GM23338 (cell line): Measurements from ENCODE around the gene PNMA6A. TPM values are rescaled to one million over a fixed set of nuclear protein-coding genes. Genes with fewer than 3 reads are reported as not detected.

Experiments used
- EZH2 ChIP-seq: fragments of 200-600 bp; sonication (generic); IDR thresholded peaks from one replicate; pipeline ENCODE4 v1.8.0; 2017; ENCODE audit warnings: antibody characterized with exemption, mild to moderate bottlenecking, low read depth; ENCODE audit not compliant: unreplicated experiment
- EZH2phosphoT487 ChIP-seq: fragments of 200-600 bp; sonication (generic); IDR thresholded peaks from one replicate; pipeline ENCODE4 v1.8.1; 2018; ENCODE audit warnings: antibody characterized with exemption; ENCODE audit not compliant: unreplicated experiment
- JUNB ChIP-seq: IDR thresholded peaks from one replicate; pipeline ENCODE4 v1.6.1; 2016; ENCODE audit warnings: antibody characterized with exemption; ENCODE audit not compliant: unreplicated experiment
- POLR2AphosphoS5 ChIP-seq: IDR thresholded peaks from 2 replicates; pipeline ENCODE4 v1.6.1; 2016; ENCODE audit warnings: antibody characterized with exemption, low read depth
- STAT1 ChIP-seq: IDR thresholded peaks from one replicate; pipeline ENCODE4 v1.6.1; 2016; ENCODE audit warnings: antibody characterized with exemption; ENCODE audit not compliant: unreplicated experiment
- ZNF114 ChIP-seq: fragments of 250-450 bp; sonication (Bioruptor Pico); IDR thresholded peaks from 2 replicates; pipeline ENCODE4 v1.5.0; 2020; ENCODE audit warnings: mild to moderate bottlenecking, moderate library complexity
- ZNF462 ChIP-seq: fragments of 250-450 bp; sonication (Bioruptor Pico); IDR thresholded peaks from 2 replicates; pipeline ENCODE4 v1.5.0; 2020; ENCODE audit warnings: mild to moderate bottlenecking, moderate library complexity
- polyA plus RNA-seq: library from polyadenylated mRNA; unstranded; fragments of >200 nt; fragmentation: Nextera tagmentation; extraction: Ambion mirVana; gene quantifications from 2 replicates; pipeline ENCODE4 v1.2.1, GENCODE V29; 2016
- total RNA-seq: library from RNA; depleted of rRNA; stranded (reverse); fragments of >200 nt; shearing (Covaris generic); gene quantifications from 2 replicates; pipeline ENCODE4 v1.2.3, GENCODE V29; 2014
- TF ChIP-seq, protein P1 (sequence below), 2 experiments: fragments of 200-600 bp in 1 of 2; sonication (generic) in 1 of 2; conservative IDR thresholded peaks; 2 replicates each; pipeline versions ENCODE4 v1.5.1 to v1.6.1; 2016 to 2017; ENCODE audit warnings: antibody characterized with exemption in 2 of 2, low read depth in 2 of 2, mild to moderate bottlenecking in 2 of 2, moderate library complexity in 1 of 2
- TF ChIP-seq, protein P2 (sequence below): IDR thresholded peaks from one replicate; pipeline ENCODE4 v1.6.1; 2018; ENCODE audit warnings: antibody characterized with exemption; ENCODE audit not compliant: unreplicated experiment
- TF ChIP-seq, protein P3 (sequence below): IDR thresholded peaks from 2 replicates; pipeline ENCODE4 v1.6.1; 2016; ENCODE audit warnings: antibody characterized with exemption

PNMA6A gene
- total and polyA plus RNA-seq, 2 experiments from 2014 or later: 2.4 to 7.1 TPM

- TF ChIP-seq ZNF462 (CRISPR knock-in tag) (no peak), POLR2AphosphoS5 (no peak), STAT1 (no peak), ZNF114 (CRISPR knock-in tag) (no peak), EZH2phosphoT487 (no peak), JUNB (no peak), EZH2 (no peak)
- TF ChIP-seq, protein P1, sequence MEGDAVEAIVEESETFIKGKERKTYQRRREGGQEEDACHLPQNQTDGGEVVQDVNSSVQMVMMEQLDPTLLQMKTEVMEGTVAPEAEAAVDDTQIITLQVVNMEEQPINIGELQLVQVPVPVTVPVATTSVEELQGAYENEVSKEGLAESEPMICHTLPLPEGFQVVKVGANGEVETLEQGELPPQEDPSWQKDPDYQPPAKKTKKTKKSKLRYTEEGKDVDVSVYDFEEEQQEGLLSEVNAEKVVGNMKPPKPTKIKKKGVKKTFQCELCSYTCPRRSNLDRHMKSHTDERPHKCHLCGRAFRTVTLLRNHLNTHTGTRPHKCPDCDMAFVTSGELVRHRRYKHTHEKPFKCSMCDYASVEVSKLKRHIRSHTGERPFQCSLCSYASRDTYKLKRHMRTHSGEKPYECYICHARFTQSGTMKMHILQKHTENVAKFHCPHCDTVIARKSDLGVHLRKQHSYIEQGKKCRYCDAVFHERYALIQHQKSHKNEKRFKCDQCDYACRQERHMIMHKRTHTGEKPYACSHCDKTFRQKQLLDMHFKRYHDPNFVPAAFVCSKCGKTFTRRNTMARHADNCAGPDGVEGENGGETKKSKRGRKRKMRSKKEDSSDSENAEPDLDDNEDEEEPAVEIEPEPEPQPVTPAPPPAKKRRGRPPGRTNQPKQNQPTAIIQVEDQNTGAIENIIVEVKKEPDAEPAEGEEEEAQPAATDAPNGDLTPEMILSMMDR (conservative IDR thresholded peaks at IDR 0.05; ENCODE audit: low read depth in 2 of 2): no peak
- TF ChIP-seq, protein P2, sequence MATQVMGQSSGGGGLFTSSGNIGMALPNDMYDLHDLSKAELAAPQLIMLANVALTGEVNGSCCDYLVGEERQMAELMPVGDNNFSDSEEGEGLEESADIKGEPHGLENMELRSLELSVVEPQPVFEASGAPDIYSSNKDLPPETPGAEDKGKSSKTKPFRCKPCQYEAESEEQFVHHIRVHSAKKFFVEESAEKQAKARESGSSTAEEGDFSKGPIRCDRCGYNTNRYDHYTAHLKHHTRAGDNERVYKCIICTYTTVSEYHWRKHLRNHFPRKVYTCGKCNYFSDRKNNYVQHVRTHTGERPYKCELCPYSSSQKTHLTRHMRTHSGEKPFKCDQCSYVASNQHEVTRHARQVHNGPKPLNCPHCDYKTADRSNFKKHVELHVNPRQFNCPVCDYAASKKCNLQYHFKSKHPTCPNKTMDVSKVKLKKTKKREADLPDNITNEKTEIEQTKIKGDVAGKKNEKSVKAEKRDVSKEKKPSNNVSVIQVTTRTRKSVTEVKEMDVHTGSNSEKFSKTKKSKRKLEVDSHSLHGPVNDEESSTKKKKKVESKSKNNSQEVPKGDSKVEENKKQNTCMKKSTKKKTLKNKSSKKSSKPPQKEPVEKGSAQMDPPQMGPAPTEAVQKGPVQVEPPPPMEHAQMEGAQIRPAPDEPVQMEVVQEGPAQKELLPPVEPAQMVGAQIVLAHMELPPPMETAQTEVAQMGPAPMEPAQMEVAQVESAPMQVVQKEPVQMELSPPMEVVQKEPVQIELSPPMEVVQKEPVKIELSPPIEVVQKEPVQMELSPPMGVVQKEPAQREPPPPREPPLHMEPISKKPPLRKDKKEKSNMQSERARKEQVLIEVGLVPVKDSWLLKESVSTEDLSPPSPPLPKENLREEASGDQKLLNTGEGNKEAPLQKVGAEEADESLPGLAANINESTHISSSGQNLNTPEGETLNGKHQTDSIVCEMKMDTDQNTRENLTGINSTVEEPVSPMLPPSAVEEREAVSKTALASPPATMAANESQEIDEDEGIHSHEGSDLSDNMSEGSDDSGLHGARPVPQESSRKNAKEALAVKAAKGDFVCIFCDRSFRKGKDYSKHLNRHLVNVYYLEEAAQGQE: no peak
- TF ChIP-seq, protein P3, sequence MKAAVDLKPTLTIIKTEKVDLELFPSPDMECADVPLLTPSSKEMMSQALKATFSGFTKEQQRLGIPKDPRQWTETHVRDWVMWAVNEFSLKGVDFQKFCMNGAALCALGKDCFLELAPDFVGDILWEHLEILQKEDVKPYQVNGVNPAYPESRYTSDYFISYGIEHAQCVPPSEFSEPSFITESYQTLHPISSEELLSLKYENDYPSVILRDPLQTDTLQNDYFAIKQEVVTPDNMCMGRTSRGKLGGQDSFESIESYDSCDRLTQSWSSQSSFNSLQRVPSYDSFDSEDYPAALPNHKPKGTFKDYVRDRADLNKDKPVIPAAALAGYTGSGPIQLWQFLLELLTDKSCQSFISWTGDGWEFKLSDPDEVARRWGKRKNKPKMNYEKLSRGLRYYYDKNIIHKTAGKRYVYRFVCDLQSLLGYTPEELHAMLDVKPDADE: no peak
These were observed 19.7 kb upstream of the PNMA6A start (continued) for GRCh38 chrX:153052534-153052933.
